K562 (cell line): ENCODE data around the gene ATP7B.

ENCODE experiments used
- ARNT ChIP-seq, 2 experiments: fragments of 450-650 bp; IDR thresholded peaks; 2 replicates each; pipeline ENCODE4 v1.6.1; 2016; ENCODE audit warnings: mild to moderate bottlenecking in 1 of 2
- TCFL5 ChIP-seq: fragments of 250-450 bp; sonication (Bioruptor Pico); conservative IDR thresholded peaks from 2 replicates; pipeline ENCODE4 v1.6.1; 2021; ENCODE audit warnings: mild to moderate bottlenecking, moderate library complexity, matching md5 sums
- ZFX ChIP-seq: sonication (generic); formaldehyde crosslinking; IDR thresholded peaks from 2 replicates; pipeline ENCODE4 v1.8.0; 2022; ENCODE audit warnings: mild to moderate bottlenecking, missing genetic modification reagents, moderate library complexity
- TF ChIP-seq, protein P1 (sequence below), 3 experiments: IDR thresholded peaks in 2 of 3; conservative IDR thresholded peaks in 1 of 3; 2 replicates each; pipeline ENCODE4 v1.5.1; 2011 to 2012; ENCODE audit warnings: low read length in 3 of 3, mild to moderate bottlenecking in 3 of 3, control low read depth in 2 of 3, improper control_type of control experiment in 1 of 3, inconsistent platforms in 1 of 3, low read depth in 1 of 3, mixed read lengths in 1 of 3, moderate library complexity in 1 of 3; ENCODE audit not compliant: insufficient read depth in 2 of 3
- TF ChIP-seq, protein P2 (sequence below): fragments of 250-450 bp; sonication (Bioruptor Pico); IDR thresholded peaks from 2 replicates; pipeline ENCODE4 v1.5.0; 2020; ENCODE audit warnings: mild to moderate bottlenecking, borderline replicate concordance

DNA sequence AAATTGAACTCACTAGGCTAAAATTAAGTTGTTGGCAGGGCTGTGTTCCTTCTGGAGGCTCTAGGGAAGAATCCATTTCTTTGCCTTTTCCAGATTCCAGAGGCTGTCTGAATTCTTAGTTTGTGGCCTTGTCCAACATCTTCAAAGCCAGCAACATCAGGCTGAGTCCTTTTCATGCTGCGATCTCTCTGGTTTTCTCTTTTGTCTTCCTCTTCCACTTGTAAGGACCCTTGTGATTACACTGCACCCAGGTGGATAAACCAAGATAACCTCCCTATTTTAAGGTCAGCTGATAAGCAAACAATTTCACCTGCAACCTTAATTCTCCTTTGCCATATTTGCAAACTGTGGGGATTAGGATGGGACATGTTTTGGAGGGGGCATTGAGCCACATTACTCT, 24.8 kb upstream of the ATP7B start:
- TF ChIP-seq, protein P1, sequence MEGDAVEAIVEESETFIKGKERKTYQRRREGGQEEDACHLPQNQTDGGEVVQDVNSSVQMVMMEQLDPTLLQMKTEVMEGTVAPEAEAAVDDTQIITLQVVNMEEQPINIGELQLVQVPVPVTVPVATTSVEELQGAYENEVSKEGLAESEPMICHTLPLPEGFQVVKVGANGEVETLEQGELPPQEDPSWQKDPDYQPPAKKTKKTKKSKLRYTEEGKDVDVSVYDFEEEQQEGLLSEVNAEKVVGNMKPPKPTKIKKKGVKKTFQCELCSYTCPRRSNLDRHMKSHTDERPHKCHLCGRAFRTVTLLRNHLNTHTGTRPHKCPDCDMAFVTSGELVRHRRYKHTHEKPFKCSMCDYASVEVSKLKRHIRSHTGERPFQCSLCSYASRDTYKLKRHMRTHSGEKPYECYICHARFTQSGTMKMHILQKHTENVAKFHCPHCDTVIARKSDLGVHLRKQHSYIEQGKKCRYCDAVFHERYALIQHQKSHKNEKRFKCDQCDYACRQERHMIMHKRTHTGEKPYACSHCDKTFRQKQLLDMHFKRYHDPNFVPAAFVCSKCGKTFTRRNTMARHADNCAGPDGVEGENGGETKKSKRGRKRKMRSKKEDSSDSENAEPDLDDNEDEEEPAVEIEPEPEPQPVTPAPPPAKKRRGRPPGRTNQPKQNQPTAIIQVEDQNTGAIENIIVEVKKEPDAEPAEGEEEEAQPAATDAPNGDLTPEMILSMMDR (IDR thresholded peaks at IDR 0.05 in 2 of 3, conservative IDR thresholded peaks at IDR 0.05 in 1 of 3; ENCODE audit: insufficient read depth in 2 of 3, low read depth in 1 of 3, low read length in 3 of 3) = no peak
- TF ChIP-seq, protein P2, sequence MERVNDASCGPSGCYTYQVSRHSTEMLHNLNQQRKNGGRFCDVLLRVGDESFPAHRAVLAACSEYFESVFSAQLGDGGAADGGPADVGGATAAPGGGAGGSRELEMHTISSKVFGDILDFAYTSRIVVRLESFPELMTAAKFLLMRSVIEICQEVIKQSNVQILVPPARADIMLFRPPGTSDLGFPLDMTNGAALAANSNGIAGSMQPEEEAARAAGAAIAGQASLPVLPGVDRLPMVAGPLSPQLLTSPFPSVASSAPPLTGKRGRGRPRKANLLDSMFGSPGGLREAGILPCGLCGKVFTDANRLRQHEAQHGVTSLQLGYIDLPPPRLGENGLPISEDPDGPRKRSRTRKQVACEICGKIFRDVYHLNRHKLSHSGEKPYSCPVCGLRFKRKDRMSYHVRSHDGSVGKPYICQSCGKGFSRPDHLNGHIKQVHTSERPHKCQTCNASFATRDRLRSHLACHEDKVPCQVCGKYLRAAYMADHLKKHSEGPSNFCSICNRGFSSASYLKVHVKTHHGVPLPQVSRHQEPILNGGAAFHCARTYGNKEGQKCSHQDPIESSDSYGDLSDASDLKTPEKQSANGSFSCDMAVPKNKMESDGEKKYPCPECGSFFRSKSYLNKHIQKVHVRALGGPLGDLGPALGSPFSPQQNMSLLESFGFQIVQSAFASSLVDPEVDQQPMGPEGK = no peak
- TF ChIP-seq TCFL5 (CRISPR knock-in tag) (no peak), ZFX (CRISPR knock-in tag) (no peak), ARNT (IDR thresholded peaks at IDR 0.05) (no peak)
